Body of pancreas (tissue), 4 donors: ENCODE measurements around the gene CFAP77.

Experiments used
- CTCF ChIP-seq, 7 experiments: fragments of 450-650 bp in 4 of 7; fragments of 200-600 bp in 3 of 7; sonication (generic) in 3 of 7; IDR thresholded peaks; one replicate each; pipeline ENCODE4 v1.5.1; 2016 to 2019; ENCODE audit warnings: antibody characterized with exemption in 7 of 7
- POLR2A ChIP-seq, 3 donors: fragments of 450-650 bp; IDR thresholded peaks; one replicate each; pipeline ENCODE4 v1.6.1; 2016; ENCODE audit warnings: antibody characterized with exemption in 3 of 3, mild to moderate bottlenecking in 2 of 3

- TF ChIP-seq CTCF (IDR thresholded peaks at IDR 0.05) (no peak), POLR2A (IDR thresholded peaks at IDR 0.05) (no peak)
Measured at GRCh38 chr9:132591244-132591643, 181.2 kb downstream of the CFAP77 start.
